GM19099 (cell line): Measurements from ENCODE around the gene CCDC187.

Experiments used
- POLR2A ChIP-seq: IDR thresholded peaks from 3 replicates; pipeline ENCODE4 v1.6.1; 2011; ENCODE audit warnings: low read depth; ENCODE audit not compliant: insufficient read length; ENCODE audit errors: extremely low read depth

The CCDC187 gene

DNA sequence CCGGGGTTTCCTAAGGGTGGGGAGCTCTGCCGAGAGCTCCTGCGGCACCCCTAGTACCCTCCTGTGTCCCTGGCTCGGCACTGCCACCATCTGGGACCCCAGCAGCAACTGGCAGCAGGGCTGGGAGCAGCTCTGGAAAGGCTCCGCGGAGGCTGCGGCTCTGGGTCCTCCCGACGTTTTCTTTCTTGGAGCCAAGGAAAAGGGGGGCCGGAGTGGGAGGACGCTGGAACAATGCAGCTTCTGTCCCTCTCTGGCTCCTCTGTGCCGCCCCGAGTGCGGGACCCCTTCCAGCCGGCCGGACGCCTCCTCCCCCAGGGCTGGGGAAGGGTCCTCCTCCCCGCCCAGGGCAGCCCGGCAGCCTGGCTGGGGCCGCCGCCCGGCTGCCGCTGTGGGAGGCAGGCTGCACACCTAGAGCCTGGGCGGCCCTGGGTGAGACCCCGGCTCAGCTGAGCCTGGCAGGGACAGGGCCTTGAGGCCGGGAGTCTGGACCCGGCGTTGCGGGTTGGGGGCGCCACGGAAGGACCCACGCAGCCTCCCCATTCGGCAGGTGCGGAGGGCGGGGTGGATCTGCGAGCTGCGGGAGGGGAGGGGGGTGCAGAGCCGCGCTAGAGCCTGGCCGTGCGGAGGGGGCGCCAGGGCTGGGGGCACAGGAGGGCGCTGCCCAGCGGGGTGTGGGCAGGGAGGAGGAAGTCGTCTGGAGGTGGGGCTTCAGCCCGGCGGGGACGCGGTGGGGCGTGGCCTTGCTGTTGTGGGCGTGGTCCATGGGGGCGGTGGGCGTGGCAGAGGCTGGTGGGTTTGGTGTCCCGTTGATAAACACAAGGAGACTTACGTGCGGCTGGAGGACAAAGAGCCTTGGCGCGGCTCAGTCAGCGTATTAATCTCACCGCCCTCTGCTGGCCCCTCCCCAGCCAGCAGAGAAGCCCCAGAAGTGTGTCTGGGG, 38.6 kb upstream of the CCDC187 start:
- no peak for TF ChIP-seq POLR2A

DNA sequence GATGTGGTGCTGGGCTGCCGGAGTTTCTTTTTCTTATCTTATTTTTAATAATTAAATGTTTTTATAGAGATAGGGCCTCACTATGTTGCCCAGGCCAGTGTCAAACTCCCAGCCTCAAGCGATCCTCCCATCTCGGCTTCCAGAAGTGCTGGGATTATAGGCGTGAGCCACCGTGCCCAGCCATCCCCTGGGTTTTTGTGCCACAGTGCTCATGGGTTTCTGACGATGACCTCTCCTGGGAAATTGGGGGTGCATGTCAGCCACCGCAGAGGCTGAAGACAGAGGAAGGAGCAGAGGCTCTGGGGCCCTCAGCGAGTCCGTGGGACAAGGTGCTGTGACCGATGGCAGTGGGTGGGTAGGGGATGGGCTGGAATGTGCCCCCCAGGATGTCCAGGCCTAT, 37.9 kb upstream of the CCDC187 start:
- no peak for TF ChIP-seq POLR2A

DNA sequence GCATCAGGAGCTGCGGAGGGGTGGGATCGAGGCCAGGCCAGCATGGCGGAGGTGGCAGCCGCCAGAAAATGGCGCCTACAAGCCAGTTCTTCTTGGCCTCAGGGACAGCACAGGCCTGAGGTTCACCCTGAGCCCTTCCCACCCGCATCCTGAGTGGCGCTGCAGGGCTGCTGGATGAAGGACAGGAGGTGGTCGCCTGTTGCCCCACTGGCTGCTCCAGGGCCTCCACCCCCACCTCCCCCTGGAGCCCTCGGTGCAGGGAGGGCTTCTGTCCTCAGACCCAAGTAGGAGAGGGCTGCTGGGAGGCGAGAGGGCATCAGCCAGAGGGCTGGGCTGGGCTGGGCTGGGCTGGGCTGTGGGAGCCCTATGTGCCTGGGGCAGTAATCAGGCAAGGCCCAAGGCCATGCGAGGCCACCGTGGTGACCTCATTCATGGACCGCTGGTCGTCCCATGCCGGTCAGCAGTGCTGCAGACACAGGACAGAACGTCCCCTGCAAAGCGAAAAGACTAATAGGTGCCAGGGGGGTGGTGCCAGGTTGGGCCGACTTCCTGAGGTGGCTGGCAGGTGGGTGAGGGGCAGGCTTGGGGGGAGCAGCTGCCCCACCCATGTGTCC, 37.3 kb upstream of the CCDC187 start:
- no peak for TF ChIP-seq POLR2A

DNA sequence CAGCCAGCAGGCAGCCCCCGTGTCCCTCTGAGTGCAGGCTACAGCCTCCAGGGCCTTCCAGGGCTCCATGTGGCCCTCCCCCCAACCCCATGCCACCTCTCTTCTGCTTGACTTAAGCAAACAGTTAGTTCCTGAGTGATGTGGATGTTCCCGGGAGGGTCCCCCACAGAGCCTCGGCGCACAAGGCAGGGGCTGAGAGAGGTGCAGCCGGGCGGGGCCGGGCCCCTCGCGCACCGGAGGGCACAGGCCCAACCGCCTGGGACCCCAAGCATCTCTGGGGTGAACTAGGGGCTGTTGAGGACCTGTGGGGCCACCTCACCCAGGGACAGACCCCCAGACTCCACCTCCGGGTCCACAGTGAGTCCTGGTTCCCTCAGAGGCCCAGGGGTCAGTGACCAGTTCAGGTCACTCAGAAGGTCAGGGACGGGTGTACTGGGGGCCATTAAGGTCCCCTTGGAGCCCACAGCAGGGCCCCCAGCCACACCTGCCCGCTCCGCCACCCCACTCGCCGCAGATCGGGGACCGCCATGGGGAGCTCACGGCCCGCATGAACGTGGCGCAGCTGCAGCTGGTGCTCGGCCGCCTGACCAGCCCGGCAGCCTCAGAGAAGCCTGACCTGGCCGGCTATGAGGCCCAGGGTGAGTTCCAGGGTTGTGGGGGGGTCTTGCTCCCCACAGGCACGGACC, 36.6 kb upstream of the CCDC187 start:
- no peak for TF ChIP-seq POLR2A

DNA sequence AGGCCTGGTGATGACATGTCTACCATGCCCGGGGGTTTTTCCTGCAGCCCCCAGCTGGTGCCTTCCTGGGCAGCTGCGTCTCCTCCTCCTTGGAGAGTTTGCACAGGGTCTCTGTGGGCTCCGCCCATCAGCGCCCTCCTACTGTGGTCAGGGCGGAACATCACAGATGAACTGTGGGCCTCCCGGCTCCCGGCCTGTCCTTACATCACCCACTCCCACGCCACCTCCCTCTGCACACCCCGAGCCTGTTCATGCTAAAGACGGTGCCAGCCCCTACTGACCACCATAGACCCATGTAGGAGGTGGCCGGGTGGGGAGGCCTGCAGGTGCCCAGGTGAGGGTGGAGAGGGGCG, 36.0 kb upstream of the CCDC187 start:
- TF ChIP-seq POLR2A: no peak

DNA sequence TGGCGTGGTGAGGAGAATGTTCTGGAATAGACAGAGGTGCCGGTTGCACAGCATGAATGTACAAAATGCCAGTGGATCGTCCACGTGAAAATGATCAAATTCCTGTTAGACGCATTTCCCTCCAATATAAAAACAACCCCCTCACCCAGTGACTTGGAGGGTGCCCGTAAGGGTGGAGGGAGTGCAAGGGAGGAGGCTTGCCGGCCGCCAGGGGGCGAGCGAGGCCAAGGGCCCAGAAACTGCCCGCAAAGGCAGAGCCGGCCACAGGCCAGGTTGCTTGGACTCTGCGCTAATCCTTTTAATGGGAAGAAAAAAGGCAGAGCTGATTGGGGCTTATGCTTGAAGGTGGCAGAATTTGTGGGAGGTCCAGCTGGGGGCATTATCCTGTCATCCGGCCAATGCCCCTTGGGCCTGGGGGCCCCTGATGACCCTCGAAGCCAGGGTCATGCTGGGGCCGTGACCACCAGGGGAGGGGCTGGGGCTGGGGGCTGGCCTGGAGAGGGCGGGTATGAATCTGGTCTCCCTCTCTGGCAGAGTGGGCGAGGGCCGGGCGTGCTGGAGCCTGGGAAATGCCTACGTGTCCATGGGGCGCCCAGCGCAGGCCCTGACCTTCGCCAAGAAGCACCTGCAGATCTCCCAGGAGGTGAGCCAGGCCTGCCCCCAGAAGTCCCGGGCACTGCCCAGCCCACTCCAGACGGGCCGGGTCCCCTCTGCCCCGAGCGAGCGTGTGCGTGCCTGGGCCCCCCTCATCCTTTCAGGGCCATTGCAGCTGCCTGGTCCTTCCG, 35.5 kb upstream of the CCDC187 start:
- TF ChIP-seq POLR2A: no peak

DNA sequence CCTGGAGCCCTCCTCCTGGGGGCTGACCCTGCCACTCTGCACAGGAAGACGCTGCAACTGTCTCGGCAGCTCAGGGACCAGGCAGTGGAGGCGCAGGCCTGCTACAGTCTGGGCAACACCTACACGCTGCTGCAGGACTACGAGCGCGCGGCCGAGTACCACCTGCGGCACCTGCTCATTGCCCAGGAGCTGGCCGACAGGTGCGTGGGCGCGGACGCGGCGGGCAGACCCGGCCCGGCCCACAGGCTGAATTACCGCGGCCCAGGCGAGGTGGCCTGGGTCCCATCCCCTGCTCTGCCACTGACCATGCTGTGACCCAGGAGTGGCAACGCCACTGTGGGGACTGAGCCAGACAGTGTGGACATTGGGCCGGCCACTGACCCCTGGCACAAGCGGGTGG, 34.6 kb upstream of the CCDC187 start:
- TF ChIP-seq POLR2A: no peak

DNA sequence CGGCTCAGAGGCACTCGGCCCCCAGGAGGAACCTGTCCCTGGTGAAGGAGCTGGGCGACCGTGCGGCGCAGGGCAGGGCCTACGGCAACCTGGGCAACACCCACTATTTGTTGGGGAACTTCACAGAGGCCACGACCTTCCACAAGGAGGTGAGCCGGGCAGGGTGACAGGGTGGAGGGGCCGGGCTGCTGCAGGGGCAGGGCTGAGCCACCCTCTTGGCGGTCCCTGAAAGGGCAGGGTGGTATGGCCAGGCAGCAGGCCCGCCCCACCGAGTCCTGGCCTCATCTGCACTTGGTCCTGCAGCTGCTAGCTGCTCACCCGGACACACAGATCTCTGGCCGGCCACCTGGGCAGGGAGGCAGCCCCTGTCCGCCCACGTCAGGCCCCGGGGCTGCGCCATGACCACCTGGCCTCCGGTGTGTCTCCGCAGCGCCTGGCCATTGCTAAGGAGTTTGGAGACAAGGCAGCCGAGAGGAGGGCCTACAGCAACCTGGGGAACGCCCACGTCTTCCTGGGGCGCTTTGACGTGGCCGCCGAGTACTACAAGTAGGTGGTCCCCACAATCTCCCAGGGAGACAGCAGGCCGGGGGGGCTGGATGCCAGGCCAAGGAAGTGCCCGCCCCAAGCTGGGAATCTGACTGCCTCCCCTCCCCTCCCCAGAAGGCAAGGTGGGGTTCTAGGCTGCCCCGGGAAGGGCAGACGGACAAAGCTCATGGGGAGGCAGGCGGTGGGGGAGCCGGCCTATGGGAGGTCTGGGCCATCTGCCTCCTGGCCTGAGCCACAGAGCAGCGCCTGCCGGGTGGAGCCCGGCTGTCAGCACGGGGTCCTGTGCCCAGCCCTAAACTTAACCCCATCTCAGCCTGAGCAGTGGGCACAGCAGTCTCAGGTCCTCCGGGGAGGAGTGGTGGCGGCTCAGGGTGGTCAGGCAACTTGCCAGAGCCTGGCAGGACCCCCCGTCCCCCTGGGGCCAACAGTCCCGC, 33.8 kb upstream of the CCDC187 start:
- no peak for TF ChIP-seq POLR2A

DNA sequence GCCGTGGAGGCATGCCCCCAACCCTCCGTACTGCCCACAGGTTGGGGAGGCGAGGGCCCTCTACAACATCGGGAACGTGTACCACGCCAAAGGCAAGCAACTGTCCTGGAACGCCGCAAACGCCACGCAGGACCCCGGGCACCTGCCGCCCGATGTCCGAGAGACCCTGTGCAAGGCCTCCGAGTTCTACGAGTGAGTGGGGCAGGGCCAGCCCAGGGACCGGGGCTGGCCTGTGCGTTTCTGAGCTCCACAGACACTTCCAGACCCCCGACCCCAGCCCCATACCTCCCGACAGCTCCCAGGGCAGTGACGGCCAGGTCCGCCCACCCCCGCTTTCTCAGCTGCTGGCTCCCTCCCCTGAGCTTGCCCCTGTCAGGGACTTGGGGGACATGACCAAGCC, 33.0 kb upstream of the CCDC187 start:
- no peak for TF ChIP-seq POLR2A

DNA sequence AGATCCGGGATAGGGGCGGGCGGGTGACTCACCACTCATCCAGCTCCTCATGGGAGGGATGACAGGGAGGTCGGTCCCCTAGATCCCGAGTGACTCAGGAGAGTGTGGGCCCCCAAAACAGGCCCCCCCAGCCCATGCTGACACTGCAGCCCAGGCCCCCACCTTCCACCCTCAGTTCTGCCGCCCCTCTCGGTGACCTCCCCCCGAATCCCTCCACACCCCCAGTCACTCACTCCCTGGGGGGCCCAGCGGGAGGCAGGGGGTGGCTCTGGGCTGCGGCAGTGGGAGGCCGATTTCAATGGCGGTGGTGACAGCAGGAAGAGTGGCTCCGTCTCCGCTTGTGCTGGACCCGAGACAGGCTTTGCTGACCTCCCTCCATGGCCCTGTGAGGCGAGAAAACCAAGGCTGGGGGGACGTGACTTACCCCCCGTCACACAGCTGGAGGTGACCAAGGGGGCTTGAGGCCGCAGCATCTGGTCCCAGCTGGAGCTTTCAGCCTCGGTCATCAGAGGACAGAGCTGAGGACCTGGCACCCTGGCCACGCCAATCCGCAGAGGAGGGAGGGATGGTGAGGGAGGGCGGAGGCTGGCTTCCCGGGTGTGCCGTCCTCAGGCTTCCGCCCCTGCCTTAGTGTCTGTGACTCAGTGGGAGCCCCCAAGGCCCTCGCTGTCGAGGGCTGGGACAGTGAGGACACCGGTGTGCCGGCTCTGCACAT, 32.4 kb upstream of the CCDC187 start:
- no peak for TF ChIP-seq POLR2A

DNA sequence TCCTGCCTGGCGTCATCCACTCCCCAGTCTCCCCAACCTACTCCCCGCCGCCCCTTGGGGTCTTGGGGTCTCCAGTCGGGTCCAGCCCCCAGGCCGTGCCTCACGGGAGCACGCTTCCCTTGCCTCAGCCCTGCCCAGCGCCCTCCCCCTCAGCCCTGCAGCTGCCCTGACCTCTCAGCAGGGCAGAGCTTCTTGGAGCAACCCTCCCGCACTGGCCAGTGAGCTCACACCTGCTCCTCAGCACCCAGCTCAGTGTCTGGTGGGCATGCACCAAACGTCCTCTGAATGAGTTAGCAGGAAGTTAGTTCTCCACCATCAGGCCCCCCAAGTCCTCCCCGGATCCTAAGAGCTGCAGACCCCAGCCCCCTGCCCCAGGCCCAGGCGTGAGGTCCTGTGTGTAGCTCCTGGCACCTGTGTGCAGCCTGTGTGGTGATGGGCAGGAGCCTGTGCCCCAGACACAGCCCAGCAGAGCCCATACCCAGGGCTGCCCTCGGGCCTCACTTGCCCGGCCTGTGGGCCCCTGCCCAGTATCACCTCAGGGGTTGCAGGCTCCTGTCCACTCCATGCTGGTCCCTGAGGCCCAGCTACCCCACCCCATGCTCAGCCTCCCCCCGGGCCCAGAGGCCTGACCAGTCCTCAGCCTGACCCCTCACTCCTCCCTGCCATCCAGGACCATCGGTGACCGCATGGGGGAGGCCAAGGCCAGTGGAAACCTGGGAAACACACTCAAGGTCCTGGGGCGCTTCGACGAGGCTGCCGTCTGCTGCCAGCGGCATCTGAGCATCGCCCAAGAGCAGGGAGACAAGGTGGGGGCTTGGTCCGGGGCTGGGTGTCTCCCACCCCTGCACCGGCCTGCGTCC, 31.6 kb upstream of the CCDC187 start:
- TF ChIP-seq POLR2A: no peak

DNA sequence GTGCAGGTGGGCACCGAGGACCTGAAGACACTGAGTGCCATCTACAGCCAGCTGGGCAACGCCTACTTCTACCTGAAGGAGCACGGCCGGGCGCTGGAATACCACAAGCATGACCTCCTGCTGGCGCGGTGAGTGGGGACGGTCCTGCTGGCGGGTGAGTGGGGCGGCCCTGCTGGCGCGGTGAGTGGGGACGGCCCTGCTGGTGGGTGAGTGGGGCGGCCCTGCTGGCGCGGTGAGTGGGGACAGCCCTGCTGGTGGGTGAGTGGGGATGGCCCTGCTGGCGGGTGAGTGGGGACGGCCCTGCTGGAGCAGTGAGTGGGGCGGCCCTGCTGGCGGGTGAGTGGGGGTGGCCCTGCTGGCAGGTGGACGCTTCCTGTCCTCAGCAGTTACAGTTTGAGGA, 30.6 kb upstream of the CCDC187 start:
- no peak for TF ChIP-seq POLR2A
